Duodenal mucosa (tissue), 2 donors: ENCODE results near the gene DMRTA1.
A peak's percentile ranks its signal among the peaks of the same experiment; 100 is the strongest.

Experiments
- H3K27ac ChIP-seq: one replicate; pipeline ENCODE4 v1.7.0; 2013; ENCODE audit warnings: low read depth, low read length
- H3K27me3 ChIP-seq, 2 donors: one replicate each; pipeline ENCODE4 v1.7.0; 2013; ENCODE audit warnings: low read length in 2 of 2, control low read depth in 1 of 2; ENCODE audit not compliant: insufficient read depth in 2 of 2, control insufficient read depth in 1 of 2
- H3K36me3 ChIP-seq, 2 donors: one replicate each; pipeline ENCODE4 v1.7.0; 2013; ENCODE audit warnings: low read length in 2 of 2, control low read depth in 1 of 2; ENCODE audit not compliant: insufficient read depth in 2 of 2, control insufficient read depth in 1 of 2
- H3K4me1 ChIP-seq, 2 donors: one replicate each; pipeline ENCODE4 v1.7.0; 2013; ENCODE audit warnings: low read length in 2 of 2, control low read depth in 1 of 2; ENCODE audit not compliant: insufficient read depth in 2 of 2, control insufficient read depth in 1 of 2
- H3K4me3 ChIP-seq, 2 donors: one replicate each; pipeline ENCODE4 v1.7.0; 2013; ENCODE audit warnings: low read length in 2 of 2, low read depth in 1 of 2
- H3K9ac ChIP-seq, 2 donors: one replicate each; pipeline ENCODE4 v1.7.0; 2013; ENCODE audit warnings: low read length in 2 of 2, low read depth in 1 of 2
- H3K9me3 ChIP-seq, 2 donors: one replicate each; pipeline ENCODE4 v1.7.0; 2013; ENCODE audit warnings: low read length in 2 of 2, control low read depth in 1 of 2; ENCODE audit not compliant: control insufficient read depth in 1 of 2

Gene DMRTA1

DNA sequence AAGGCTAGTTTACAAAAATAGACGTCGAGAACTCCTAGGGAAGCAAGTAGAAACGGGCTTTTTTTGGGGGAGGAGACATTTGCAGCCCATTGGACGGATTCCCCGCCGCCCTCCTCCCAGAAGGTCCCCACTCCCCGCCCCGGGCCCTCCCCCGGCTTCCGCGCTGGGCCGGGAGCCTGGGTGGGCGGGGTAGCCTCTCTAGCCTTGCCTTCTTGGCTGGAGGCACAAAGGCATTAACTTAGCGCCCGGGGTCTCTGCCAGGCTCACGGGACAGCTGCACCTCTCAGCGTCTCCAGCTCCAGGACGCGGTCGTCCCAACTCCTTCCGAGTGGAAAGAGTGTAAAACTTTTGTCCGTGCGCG is at the start of gene DMRTA1:
Gene DMRTA1 (plus strand): TSS at position 236 of the 361 bp plus-strand sequence. CDS start 242 bp downstream, outside the sequence.
- Histone ChIP-seq H3K36me3 (no peaks in the 10 kb centered on the region), H3K27ac (peak within 1 kb of the TSS; percentile 61), H3K9ac (peak within 1 kb of the TSS; percentile 20 to 62), H3K9me3 (no peaks in the 10 kb centered on the region), H3K4me1 (peaks cover 0 to 4% of the 10 kb centered on the region in 2 donors), H3K4me3 (peak within 1 kb of the TSS; percentile 70 to 73), H3K27me3 (peaks cover 11 to 14% of the 10 kb centered on the region in 2 donors)

- no peaks in the 10 kb centered on the region for H3K27me3 ChIP-seq
- H3K4me3 ChIP-seq: no peak overlapping the region
- H3K4me1 ChIP-seq: no peaks in the 10 kb centered on the region
- H3K9ac ChIP-seq: no peak overlapping the region
- no peak overlapping the region for H3K27ac ChIP-seq
- no peaks in the 10 kb centered on the region for H3K36me3 ChIP-seq
- H3K9me3 ChIP-seq: no peaks in the 10 kb centered on the region
These were observed 45.0 kb upstream of the DMRTA1 start for GRCh38 chr9:22401671-22402070.

DNA sequence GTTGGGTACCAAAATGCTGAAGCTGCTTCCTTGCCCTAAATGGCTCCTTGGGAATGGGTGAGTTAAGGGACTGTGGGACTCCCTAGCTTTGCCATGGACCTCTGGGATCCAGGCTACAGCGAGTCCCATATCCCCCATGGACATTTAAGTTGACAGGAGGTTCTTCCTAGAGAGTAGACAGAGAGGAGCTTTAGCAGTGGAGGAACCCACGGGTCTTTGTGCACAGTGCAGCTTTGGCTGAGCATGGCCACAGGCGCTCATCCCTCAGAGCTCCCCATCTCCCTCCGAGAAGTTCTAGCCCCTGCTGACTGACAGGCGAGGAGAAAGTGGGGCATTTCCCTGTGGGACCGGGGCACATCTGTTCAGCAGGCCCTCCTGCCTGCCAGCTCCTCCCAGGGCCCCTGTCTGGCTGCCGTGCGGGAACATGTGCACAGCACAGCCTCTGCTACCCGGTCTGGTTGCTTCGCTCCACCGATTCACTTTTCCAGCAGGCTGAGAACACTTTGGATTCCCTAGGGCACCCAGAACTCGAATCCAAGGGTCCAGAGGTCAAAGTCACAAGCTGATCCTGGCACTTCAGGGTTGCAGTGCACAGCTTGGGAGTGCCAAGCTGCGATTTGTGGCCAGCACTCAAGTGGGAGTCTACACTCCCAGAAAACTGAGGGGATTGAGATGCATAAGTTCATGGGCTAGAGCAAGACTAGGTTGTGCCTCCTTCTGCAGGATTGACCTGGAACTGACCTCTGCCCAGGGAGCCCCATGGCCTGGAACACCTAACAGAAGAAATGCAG is 40.6 kb upstream of the DMRTA1 start:
- Histone ChIP-seq H3K36me3 (no peaks in the 10 kb centered on the region), H3K27ac (no peak overlapping the region), H3K4me1 (no peaks in the 10 kb centered on the region), H3K9me3 (no peaks in the 10 kb centered on the region), H3K4me3 (no peak overlapping the region), H3K9ac (no peak overlapping the region), H3K27me3 (no peaks in the 10 kb centered on the region)

DNA sequence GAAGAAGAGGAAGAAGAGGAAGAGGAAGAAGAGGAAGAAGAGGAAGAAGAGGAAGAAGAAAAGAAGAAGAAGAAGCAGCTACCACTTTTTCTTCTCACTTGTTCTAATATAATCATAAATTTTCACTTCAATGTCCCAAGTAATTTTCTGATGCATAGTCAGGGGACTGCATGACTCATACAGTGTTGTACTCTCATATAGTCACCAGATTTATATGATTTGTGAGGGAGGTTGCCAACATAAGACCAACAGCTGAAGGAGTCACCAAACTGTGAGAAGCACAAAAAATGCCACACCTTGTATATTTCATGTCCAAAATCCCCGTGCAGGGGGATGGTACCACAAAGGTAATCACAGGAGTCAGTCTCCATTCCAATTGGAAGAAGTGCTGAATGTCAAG is 32.7 kb upstream of the DMRTA1 start:
- Histone ChIP-seq H3K36me3 (no peaks in the 10 kb centered on the region), H3K9me3 (no peaks in the 10 kb centered on the region), H3K4me1 (no peaks in the 10 kb centered on the region), H3K27ac (no peak overlapping the region), H3K4me3 (no peak overlapping the region), H3K27me3 (no peaks in the 10 kb centered on the region), H3K9ac (no peak overlapping the region)

DNA sequence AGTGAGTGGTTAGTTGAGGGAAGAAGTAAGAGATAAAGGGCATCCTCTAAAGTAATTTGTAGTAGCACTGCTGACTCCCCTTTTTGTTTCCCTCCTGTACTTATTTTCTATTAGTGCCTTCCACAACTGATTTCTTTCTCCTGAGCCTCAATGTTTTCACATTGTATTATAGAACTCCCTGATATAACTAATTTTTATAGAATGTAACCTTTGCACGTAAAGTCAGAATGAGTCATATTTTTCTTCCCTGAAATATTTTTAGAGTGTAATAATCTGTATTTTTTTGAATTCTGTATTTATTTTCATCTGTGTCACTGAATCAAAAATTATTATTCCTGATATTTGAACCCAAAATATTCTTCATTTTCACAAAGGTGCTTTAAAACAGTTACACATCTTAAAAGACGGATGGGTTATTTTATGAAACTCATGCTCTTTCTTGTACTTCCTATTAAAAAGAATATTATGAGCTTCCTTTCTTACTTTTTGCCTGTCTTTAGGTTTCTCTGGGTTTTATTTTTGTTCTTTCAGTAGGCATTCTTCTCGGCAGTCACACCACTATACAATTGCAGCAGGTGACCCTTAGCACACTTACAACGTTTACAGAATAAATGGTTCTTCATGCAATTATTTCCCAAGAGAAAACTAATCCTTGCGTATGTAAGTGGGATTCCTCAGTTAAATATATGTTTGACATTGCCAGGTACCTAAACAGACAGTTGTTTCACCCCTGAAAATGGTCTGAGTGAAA is 30.5 kb upstream of the DMRTA1 start:
- H3K36me3 ChIP-seq: no peaks in the 10 kb centered on the region
- no peak overlapping the region for H3K27ac ChIP-seq
- no peak overlapping the region for H3K4me3 ChIP-seq
- no peaks in the 10 kb centered on the region for H3K4me1 ChIP-seq
- no peaks in the 10 kb centered on the region for H3K27me3 ChIP-seq
- H3K9me3 ChIP-seq: no peaks in the 10 kb centered on the region
- no peak overlapping the region for H3K9ac ChIP-seq

- H3K27ac ChIP-seq: no peak overlapping the region
- no peak overlapping the region for H3K4me3 ChIP-seq
- no peak overlapping the region for H3K9ac ChIP-seq
- H3K9me3 ChIP-seq: no peaks in the 10 kb centered on the region
- no peaks in the 10 kb centered on the region for H3K4me1 ChIP-seq
- H3K27me3 ChIP-seq: no peaks in the 10 kb centered on the region
- H3K36me3 ChIP-seq: no peaks in the 10 kb centered on the region
These were observed 29.9 kb upstream of the DMRTA1 start for GRCh38 chr9:22416692-22417060.

DNA sequence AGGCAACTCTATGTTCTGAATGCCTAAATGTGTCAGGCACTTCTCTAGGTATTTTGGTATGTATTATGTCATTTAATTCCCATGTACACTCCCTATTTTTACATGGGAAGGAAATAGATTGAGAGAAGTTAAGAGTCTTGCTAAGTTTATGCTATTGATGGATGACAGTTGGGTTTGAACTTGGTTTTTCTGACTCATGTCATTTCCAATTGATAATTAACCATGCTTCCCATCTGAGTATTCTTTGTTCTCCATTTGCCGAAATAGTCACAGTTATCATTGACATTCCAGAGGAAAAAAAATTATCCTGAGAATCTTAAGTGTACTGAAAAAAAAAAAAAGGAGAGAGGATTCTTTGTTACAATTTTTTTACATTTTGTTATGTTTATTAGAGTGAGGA is 23.1 kb upstream of the DMRTA1 start:
- Histone ChIP-seq H3K4me1 (no peaks in the 10 kb centered on the region), H3K9me3 (no peaks in the 10 kb centered on the region), H3K27me3 (no peaks in the 10 kb centered on the region), H3K27ac (no peak overlapping the region), H3K9ac (no peak overlapping the region), H3K36me3 (no peaks in the 10 kb centered on the region), H3K4me3 (no peak overlapping the region)

DNA sequence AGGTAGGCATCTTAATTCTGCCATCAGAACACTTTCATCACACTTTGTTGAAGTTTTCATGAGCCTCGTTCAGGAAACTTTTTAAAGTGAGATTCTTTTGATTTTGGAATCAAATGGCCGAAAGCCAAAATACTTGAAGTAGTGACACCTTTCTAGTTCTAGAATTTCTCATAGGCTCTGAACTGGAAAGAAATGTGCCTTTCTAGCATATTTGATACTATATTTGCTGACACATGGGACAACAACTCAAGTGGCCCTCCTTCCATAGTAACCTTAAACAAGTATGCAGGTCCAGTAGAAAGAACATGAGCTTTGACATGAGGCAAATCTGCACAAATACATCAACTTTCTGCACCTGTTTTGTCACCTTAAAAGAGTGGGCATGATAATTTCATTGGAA is 22.0 kb upstream of the DMRTA1 start:
- H3K36me3 ChIP-seq: no peaks in the 10 kb centered on the region
- no peaks in the 10 kb centered on the region for H3K9me3 ChIP-seq
- no peaks in the 10 kb centered on the region for H3K4me1 ChIP-seq
- H3K9ac ChIP-seq: no peak overlapping the region
- no peak overlapping the region for H3K4me3 ChIP-seq
- no peaks in the 10 kb centered on the region for H3K27me3 ChIP-seq
- no peak overlapping the region for H3K27ac ChIP-seq

DNA sequence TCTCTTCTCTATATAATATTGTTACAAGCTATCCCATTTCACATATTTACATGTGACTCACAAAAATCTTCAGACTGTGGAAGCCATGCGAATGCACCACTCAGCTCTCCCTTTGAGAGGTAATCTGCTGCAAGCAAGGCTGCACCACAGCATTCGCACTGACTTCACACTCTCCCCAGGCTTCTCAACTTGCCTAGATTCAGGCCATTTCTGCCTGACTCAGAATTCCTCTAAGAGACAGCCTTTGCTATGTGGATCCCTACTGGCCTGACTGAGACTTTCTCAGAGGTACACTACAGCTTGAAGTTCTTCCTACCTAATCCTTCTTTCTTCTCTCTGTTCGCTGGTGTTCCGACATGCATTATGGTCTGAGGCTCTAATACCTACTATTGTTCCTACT is 21.1 kb upstream of the DMRTA1 start:
- no peaks in the 10 kb centered on the region for H3K27me3 ChIP-seq
- no peaks in the 10 kb centered on the region for H3K9me3 ChIP-seq
- H3K36me3 ChIP-seq: no peaks in the 10 kb centered on the region
- no peak overlapping the region for H3K9ac ChIP-seq
- H3K27ac ChIP-seq: no peak overlapping the region
- no peak overlapping the region for H3K4me3 ChIP-seq
- no peaks in the 10 kb centered on the region for H3K4me1 ChIP-seq

DNA sequence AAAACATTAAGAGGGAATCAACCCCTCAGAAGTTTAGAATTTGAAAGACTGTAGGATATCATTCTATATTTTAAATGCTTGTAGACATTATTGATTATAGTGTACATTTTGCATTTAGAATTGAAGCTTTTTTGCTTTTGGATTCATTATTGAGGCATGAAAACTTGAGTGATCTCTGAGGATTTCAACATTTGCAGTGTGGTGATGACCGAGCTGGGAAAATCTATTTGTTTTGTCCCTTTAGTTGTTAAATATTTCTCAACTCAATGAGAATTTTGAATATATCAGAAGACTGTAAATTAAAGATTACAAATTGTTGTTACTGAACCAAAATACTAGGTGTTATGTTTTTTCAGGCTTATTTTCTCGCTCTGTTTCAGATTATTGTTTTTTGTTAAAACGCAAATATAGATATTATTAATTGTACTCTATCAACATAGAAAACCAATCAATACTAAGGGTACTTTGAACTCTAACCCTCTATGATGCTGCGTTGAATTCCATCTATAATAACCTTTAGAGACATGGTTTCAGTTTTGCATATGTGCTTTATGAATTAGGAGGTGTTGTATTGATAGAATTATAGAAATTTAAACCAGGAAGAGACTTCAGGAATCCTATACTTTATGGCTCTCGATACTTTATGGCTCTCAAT is 19.3 kb upstream of the DMRTA1 start:
- Histone ChIP-seq H3K27ac (no peak overlapping the region), H3K36me3 (no peaks in the 10 kb centered on the region), H3K9ac (no peak overlapping the region), H3K27me3 (no peaks in the 10 kb centered on the region), H3K4me1 (no peaks in the 10 kb centered on the region), H3K4me3 (no peak overlapping the region), H3K9me3 (no peaks in the 10 kb centered on the region)
